Measurements from ENCODE around the gene TM7SF2. TPM values are rescaled to one million over a fixed set of nuclear protein-coding genes. Genes with fewer than 3 reads are reported as not detected.

Gene TM7SF2
- total RNA-seq, 2 experiments from 2014 or later, result 18.0 to 18.2 TPM

- ChIA-PET POLR2A (interaction anchor here (0.7 to 3.0 kb wide), 2 partner anchors 8 to 10 kb away, joined by 3 to 15 read pairs; partner anchors contain the start of gene TM7SF2), CTCF (interaction anchor here (1.1 to 1.2 kb wide), 2 partner anchors 8 to 9 kb away, joined by 3 read pairs; partner anchors contain the start of gene TM7SF2)
Observed at GRCh38 chr11:65119670-65119995, 8.0 kb downstream of the TM7SF2 start.

- ChIA-PET POLR2A (interaction anchor here (1.9 to 5.0 kb wide), 3 partner anchors 9 to 107 kb away, joined by 6 to 47 read pairs (median 15); partner anchors contain the start of genes ARL2, SYVN1 and TM7SF2), CTCF (interaction anchor here (1.1 to 2.3 kb wide), 3 partner anchors 8 to 11 kb away, joined by 3 to 20 read pairs (median 11); partner anchors contain the start of gene TM7SF2)
Observed at GRCh38 chr11:65120831-65121230, 9.2 kb downstream of the TM7SF2 start.

- POLR2A ChIA-PET, result interaction anchor here (0.8 to 5.0 kb wide), 10 partner anchors 10 to 342 kb away, joined by 3 to 47 read pairs (median 6); partner anchors contain the start of genes ARL2, CAPN1, SYVN1 and TM7SF2
- CTCF ChIA-PET, result interaction anchor here (0.6 to 2.3 kb wide), 10 partner anchors 8 to 141 kb away, joined by 3 to 20 read pairs (median 3); partner anchors contain the start of genes ARL2, POLA2, SAC3D1 and TM7SF2
Observed at GRCh38 chr11:65121447-65121864, 9.8 kb downstream of the TM7SF2 start.

GRCh38 chr11:65121865-65122696, 10.4 kb downstream of the TM7SF2 start, which contains the start of the genes FAU and MRPL49:
Gene FAU, minus strand, starts transcription at chr11:65122134. Its CDS starts 321 bp downstream, at chr11:65121813.
Gene MRPL49, plus strand, starts transcription at chr11:65122321. Its CDS starts 26 bp downstream, at chr11:65122347.
- ChIA-PET POLR2A (interaction anchor here (0.6 to 5.0 kb wide), 12 partner anchors 10 to 343 kb away, joined by 3 to 47 read pairs (median 6); partner anchors contain the start of genes ARL2, CAPN1, SYVN1 and TM7SF2), CTCF (interaction anchor here (0.6 to 2.3 kb wide), 12 partner anchors 9 to 505 kb away, joined by 3 to 20 read pairs (median 3); partner anchors contain the start of genes ARL2, POLA2, SAC3D1 and TM7SF2)

- POLR2A ChIA-PET, result interaction anchor here (5.0 kb wide), 1 partner anchor 10 kb away, joined by 47 read pairs; the partner anchor contains the start of gene SYVN1
Observed at GRCh38 chr11:65124480-65125196, 13.0 kb downstream of the TM7SF2 start.

GRCh38 chr11:65125197-65126056, 13.8 kb downstream of the TM7SF2 start:
- CTCF ChIA-PET, result interaction anchor here (1.4 kb wide), 1 partner anchor 15 kb away, joined by 5 read pairs; no protein-coding TSS in a partner anchor
- POLR2A ChIA-PET, result interaction anchor here (1.0 to 5.0 kb wide), 2 partner anchors 9 to 12 kb away, joined by 3 to 47 read pairs; partner anchors contain the start of gene SYVN1

More at GRCh38 chr11:65124480-65125196, 13.0 kb downstream of the TM7SF2 start:
- CTCF ChIA-PET, result interaction anchor here (1.4 kb wide), 1 partner anchor 14 kb away, joined by 5 read pairs; no protein-coding TSS in a partner anchor

GRCh38 chr11:65126624-65127274, 15.1 kb downstream of the TM7SF2 start:
- POLR2A ChIA-PET, result interaction anchor here (1.0 kb wide), 1 partner anchor 14 kb away, joined by 3 read pairs; no protein-coding TSS in a partner anchor
- CTCF ChIA-PET, result interaction anchor here (1.2 kb wide), 1 partner anchor 9 kb away, joined by 4 read pairs; the partner anchor contains the start of gene ZNHIT2

GRCh38 chr11:65127473-65128181, 16.0 kb downstream of the TM7SF2 start:
- POLR2A ChIA-PET, result interaction anchor here (1.8 kb wide), 1 partner anchor 11 kb away, joined by 6 read pairs; no protein-coding TSS in a partner anchor
- CTCF ChIA-PET, result interaction anchor here (1.2 kb wide), 1 partner anchor 10 kb away, joined by 4 read pairs; the partner anchor contains the start of gene ZNHIT2

GRCh38 chr11:65128182-65129145, 16.8 kb downstream of the TM7SF2 start:
- POLR2A ChIA-PET, result interaction anchor here (1.8 kb wide), 1 partner anchor 12 kb away, joined by 6 read pairs; no protein-coding TSS in a partner anchor
- CTCF ChIA-PET, result no interaction called here

- POLR2A ChIA-PET, result interaction anchor here (0.6 to 1.8 kb wide), 2 partner anchors 10 to 13 kb away, joined by 3 to 6 read pairs; no protein-coding TSS in a partner anchor
Observed at GRCh38 chr11:65129649-65130441, 18.2 kb downstream of the TM7SF2 start.

GRCh38 chr11:65130631-65131416, 19.2 kb downstream of the TM7SF2 start:
- POLR2A ChIA-PET, result interaction anchor here (0.6 kb wide), 1 partner anchor 49 kb away, joined by 3 read pairs; no protein-coding TSS in a partner anchor
- CTCF ChIA-PET, result interaction anchor here (0.9 to 1.5 kb wide), 4 partner anchors 13 to 50 kb away, joined by 3 to 4 read pairs (median 4); partner anchors contain the start of gene ZNHIT2

More at GRCh38 chr11:65129649-65130441, 18.2 kb downstream of the TM7SF2 start:
- CTCF ChIA-PET, result interaction anchor here (1.3 to 1.4 kb wide), 2 partner anchors 12 to 19 kb away, joined by 3 to 4 read pairs; partner anchors contain the start of gene ZNHIT2

- POLR2A ChIA-PET, result no interaction called here
- CTCF ChIA-PET, result interaction anchor here (0.8 to 1.5 kb wide), 3 partner anchors 10 to 50 kb away, joined by 3 to 4 read pairs (median 3); partner anchors contain the start of gene FAU
Observed at GRCh38 chr11:65131417-65131776, 19.7 kb downstream of the TM7SF2 start.

GRCh38 chr11:65131895-65132237, 20.2 kb downstream of the TM7SF2 start:
- ChIA-PET POLR2A (no interaction called here), CTCF (interaction anchor here (0.8 to 1.5 kb wide), 2 partner anchors 10 to 49 kb away, joined by 3 read pairs; partner anchors contain the start of gene FAU)
